PC-3 (cell line): ENCODE data around the gene ZSCAN1. TPM values are rescaled to one million over a fixed set of nuclear protein-coding genes. Genes with fewer than 3 reads are reported as not detected.

ENCODE experiments used
- ATAC-seq: fragments of 200-7000 bp; cut with Tn5 transposase; 2 replicates; pipeline ENCODE4 v1.9.1; 2020; ENCODE audit warnings: mild to moderate bottlenecking, moderate library complexity
- BruUV-seq: library from RNA; stranded (reverse); fragments of 400-500 nt; replicated peaks from 2 replicates; lab custom pipeline; 2021; lab: Mats Ljungman, UMichigan
- CTCF ChIA-PET: fragments of 300-600 bp; sonication (Branson Sonifier 250); formaldehyde crosslinking; loops from one replicate; lab custom pipeline; 2022; ENCODE audit warnings: antibody characterized with exemption; lab: Charles Lee
- POLR2A ChIA-PET: fragments of 300-600 bp; sonication (Branson Sonifier 250); formaldehyde crosslinking; loops from one replicate; lab custom pipeline; 2022; ENCODE audit warnings: antibody characterized with exemption; ENCODE audit not compliant: unreplicated experiment; lab: Charles Lee
- DNase-seq: peaks from one replicate; pipeline ENCODE4 v3.0.0-alpha.2; 2015
- H2AFZ ChIP-seq: fragments of 300-600 bp; sonication (generic); 2 replicates; pipeline ENCODE4 v1.6.0; 2016; ENCODE audit warnings: antibody characterized with exemption, low read length
- H3F3A ChIP-seq: fragments of 300-600 bp; sonication (generic); one replicate; pipeline ENCODE4 v1.6.0; 2017; ENCODE audit warnings: antibody characterized with exemption, low read length, control low read depth, mild to moderate bottlenecking; ENCODE audit not compliant: unreplicated experiment
- H3K27ac ChIP-seq: fragments of 300-600 bp; sonication (generic); 2 replicates; pipeline ENCODE4 v1.5.1; 2016; ENCODE audit warnings: mild to moderate bottlenecking, low read length
- H3K27me3 ChIP-seq: fragments of 300-600 bp; sonication (generic); 2 replicates; pipeline ENCODE4 v1.6.1; 2016; ENCODE audit warnings: low read length, mixed read lengths
- H3K36me3 ChIP-seq: fragments of 300-600 bp; sonication (generic); 2 replicates; pipeline ENCODE4 v1.6.1; 2016; ENCODE audit warnings: low read depth, mixed run types, low read length, mixed read lengths
- H3K4me1 ChIP-seq: fragments of 300-600 bp; sonication (generic); 2 replicates; pipeline ENCODE4 v1.5.1; 2016; ENCODE audit warnings: low read length; ENCODE audit not compliant: insufficient read depth
- H3K4me2 ChIP-seq: fragments of 300-600 bp; sonication (generic); 2 replicates; pipeline ENCODE4 v1.6.0; 2016; ENCODE audit warnings: low read length
- H3K4me3 ChIP-seq: fragments of 300-600 bp; sonication (generic); 2 replicates; pipeline ENCODE4 v1.5.1; 2016; ENCODE audit warnings: mild to moderate bottlenecking, low read length, mixed read lengths
- H3K79me2 ChIP-seq: fragments of 300-600 bp; sonication (generic); 2 replicates; pipeline ENCODE4 v1.6.1; 2017; ENCODE audit warnings: low read length, mixed read lengths
- H3K9ac ChIP-seq: fragments of 300-600 bp; sonication (generic); 2 replicates; pipeline ENCODE4 v1.6.0; 2016; ENCODE audit warnings: mild to moderate bottlenecking, low read length
- H3K9me2 ChIP-seq: fragments of 300-600 bp; sonication (generic); replicated peaks from 2 replicates; pipeline ENCODE4 v1.6.1; 2016; ENCODE audit warnings: mixed run types, low read length, mixed read lengths
- H3K9me3 ChIP-seq: fragments of 300-600 bp; sonication (generic); 2 replicates; pipeline ENCODE4 v1.6.1; 2016; ENCODE audit warnings: low read length, mixed read lengths
- H4K20me1 ChIP-seq: fragments of 300-600 bp; sonication (generic); 2 replicates; pipeline ENCODE4 v1.6.1; 2016; ENCODE audit warnings: low read length, mixed read lengths
- CTCF ChIP-seq: fragments of 300-600 bp; sonication (generic); conservative IDR thresholded peaks from 2 replicates; pipeline ENCODE4 v1.5.1; 2017; ENCODE audit warnings: antibody characterized with exemption, low read depth, mild to moderate bottlenecking, low read length
- EZH2 ChIP-seq: fragments of 300-600 bp; sonication (generic); IDR thresholded peaks from one replicate; pipeline ENCODE4 v1.6.1; 2017; ENCODE audit warnings: antibody characterized with exemption, mild to moderate bottlenecking, low read length; ENCODE audit not compliant: unreplicated experiment
- EZH2phosphoT487 ChIP-seq: fragments of 300-600 bp; sonication (generic); IDR thresholded peaks from 2 replicates; pipeline ENCODE4 v1.6.1; 2018; ENCODE audit warnings: mild to moderate bottlenecking, antibody characterized with exemption, low read length, borderline replicate concordance
- intact Hi-C: fragments of 100-400 bp; cut with micrococcal nuclease; formaldehyde crosslinking; loops from 2 replicates; pipeline ENCODE4 v1.9.0; 2023
- total RNA-seq: library from RNA; depleted of rRNA; stranded (reverse); fragments of >200 nt; gene quantifications from 2 replicates; pipeline ENCODE4 v1.2.3, GENCODE V29; 2014

Gene ZSCAN1
- total RNA-seq, 1 experiment from 2014 or later, result not detected

GRCh38 chr19:58086825-58087710 is 53.2 kb downstream of the ZSCAN1 start:
- Histone ChIP-seq H3K9me3 (peaks cover 50% of the 10 kb centered on the region), H3F3A (no peaks in the 10 kb centered on the region), H3K9ac (no peak overlapping the region), H3K27ac (no peak overlapping the region), H3K4me3 (no peak overlapping the region), H3K4me2 (no peak overlapping the region), H3K27me3 (no peaks in the 10 kb centered on the region), H3K36me3 (no peaks in the 10 kb centered on the region; the same call in 1 of the 2 replicates), H4K20me1 (no peaks in the 10 kb centered on the region), H3K9me2 (no peaks in the 10 kb centered on the region), H3K79me2 (no peaks in the 10 kb centered on the region), H2AFZ (no peak overlapping the region), H3K4me1 (no peaks in the 10 kb centered on the region)
- TF ChIP-seq EZH2phosphoT487 (no peak), EZH2 (no peak), CTCF (no peak)
- ChIA-PET POLR2A (no interaction called here), CTCF (no interaction called here)
- intact Hi-C loops, result no loop called here
- DNase-seq, result no peak
- no peak for ATAC-seq
- no TSS peak for BruUV-seq

- intact Hi-C loops, result no loop called here
- ChIA-PET CTCF (no interaction called here), POLR2A (no interaction called here)
- no peak for TF ChIP-seq EZH2phosphoT487
- TF ChIP-seq EZH2, result no peak
- TF ChIP-seq CTCF, result no peak
- Histone ChIP-seq H3K27ac (no peak overlapping the region), H3K79me2 (no peaks in the 10 kb centered on the region), H3K4me1 (no peaks in the 10 kb centered on the region), H3K9ac (no peak overlapping the region), H3K4me3 (no peak overlapping the region), H3K36me3 (no peaks in the 10 kb centered on the region; the same call in 1 of the 2 replicates), H3K9me3 (peaks cover 50% of the 10 kb centered on the region), H3K4me2 (no peak overlapping the region), H4K20me1 (no peaks in the 10 kb centered on the region), H3K27me3 (no peaks in the 10 kb centered on the region), H2AFZ (no peak overlapping the region), H3K9me2 (no peaks in the 10 kb centered on the region), H3F3A (no peaks in the 10 kb centered on the region)
- DNase-seq (no peak), ATAC-seq (no peak)
- BruUV-seq, result no TSS peak
These were observed 54.8 kb downstream of the ZSCAN1 start for GRCh38 chr19:58088521-58089052.

- Histone ChIP-seq H3K27ac (no peak overlapping the region), H3K27me3 (no peaks in the 10 kb centered on the region), H3K79me2 (no peaks in the 10 kb centered on the region), H3F3A (no peaks in the 10 kb centered on the region), H3K9me3 (peaks cover 51% of the 10 kb centered on the region), H2AFZ (no peak overlapping the region), H3K4me3 (no peak overlapping the region), H3K4me1 (no peaks in the 10 kb centered on the region), H3K4me2 (no peak overlapping the region), H4K20me1 (no peaks in the 10 kb centered on the region), H3K36me3 (no peaks in the 10 kb centered on the region; the same call in 1 of the 2 replicates), H3K9ac (no peak overlapping the region), H3K9me2 (no peaks in the 10 kb centered on the region)
- ChIA-PET CTCF (no interaction called here), POLR2A (no interaction called here)
- ATAC-seq (no peak), DNase-seq (no peak)
- intact Hi-C loops, result no loop called here
- TF ChIP-seq CTCF (no peak), EZH2phosphoT487 (no peak), EZH2 (no peak)
- no TSS peak for BruUV-seq
These were observed 56.0 kb downstream of the ZSCAN1 start for GRCh38 chr19:58089846-58090245.
